Body of pancreas (tissue), 4 donors: ENCODE data around the gene THBS1. TPM values are rescaled to one million over a fixed set of nuclear protein-coding genes. Genes with fewer than 3 reads are reported as not detected.

Experiments used
- ATAC-seq: fragments of 150-250 bp; one replicate; pipeline ENCODE4 v1.9.1; 2016
- DNase-seq, 4 donors: peaks; one replicate each; pipeline ENCODE4 v3.0.0-alpha.2; 2019
- H3K27ac ChIP-seq, 4 donors: fragments of 200-600 bp; sonication (generic); 1 replicate in 3 of 4; 2 replicates in 1 of 4; pipeline versions ENCODE4 v1.5.1 to v1.6.1; 2016 to 2019; ENCODE audit warnings: mild to moderate bottlenecking in 1 of 4, mixed read lengths in 1 of 4, moderate library complexity in 1 of 4
- H3K27me3 ChIP-seq, 2 donors: fragments of 200-600 bp; sonication (generic); one replicate each; pipeline ENCODE4 v1.6.0; 2016; ENCODE audit warnings: mild to moderate bottlenecking in 1 of 2
- H3K36me3 ChIP-seq, 2 donors: fragments of 200-600 bp; sonication (generic); replicated peaks in 1 of 2; 2 replicates each; pipeline ENCODE4 v1.5.1; 2016; ENCODE audit warnings: low read depth in 2 of 2; ENCODE audit not compliant: insufficient read depth in 1 of 2
- H3K4me1 ChIP-seq: fragments of 200-600 bp; sonication (generic); one replicate; pipeline ENCODE4 v1.6.0; 2016
- H3K4me3 ChIP-seq, 2 donors: fragments of 200-600 bp; sonication (generic); 1 replicate in 1 of 2; 2 replicates in 1 of 2; pipeline ENCODE4 v1.5.1; 2016 to 2019
- H3K9me3 ChIP-seq, 3 donors: fragments of 200-600 bp; sonication (generic); 1 replicate in 2 of 3; 2 replicates in 1 of 3; pipeline ENCODE4 v1.5.1; 2016
- CTCF ChIP-seq, 7 experiments: fragments of 450-650 bp in 4 of 7; fragments of 200-600 bp in 3 of 7; sonication (generic) in 3 of 7; IDR thresholded peaks; one replicate each; pipeline ENCODE4 v1.5.1; 2016 to 2019; ENCODE audit warnings: antibody characterized with exemption in 7 of 7
- POLR2A ChIP-seq, 3 donors: fragments of 450-650 bp; IDR thresholded peaks; one replicate each; pipeline ENCODE4 v1.6.1; 2016; ENCODE audit warnings: antibody characterized with exemption in 3 of 3, mild to moderate bottlenecking in 2 of 3
- WGBS, 2 donors: methylation state at CpG; one replicate each; pipeline ENCODE4 v1.1.5; 2017; 5-methylcytosine and 5-hydroxymethylcytosine counted together
- intact Hi-C: fragments of 100-400 bp; cut with DNase I; formaldehyde crosslinking; loops from one replicate; pipeline ENCODE4 v1.15.1; 2023
- total RNA-seq, 2 donors: library from RNA; depleted of rRNA; stranded (reverse); fragments of >200 nt; gene quantifications; one replicate each; pipeline ENCODE4 v1.1.0, GENCODE V29; 2016

Gene THBS1
- total RNA-seq, 2 donors from 2014 or later: 139 to 398 TPM

GRCh38 chr15:39639037-39639436 is 58.2 kb downstream of the THBS1 start:
- no peak for TF ChIP-seq POLR2A (IDR thresholded peaks at IDR 0.05)
- TF ChIP-seq CTCF (IDR thresholded peaks at IDR 0.05): no peak
- Histone ChIP-seq H3K4me1 (no peaks in the 10 kb centered on the region), H3K27me3 (no peaks in the 10 kb centered on the region), H3K4me3 (no peak overlapping the region), H3K36me3 (no peaks in the 10 kb centered on the region), H3K27ac (no peak overlapping the region), H3K9me3 (no peaks in the 10 kb centered on the region)
- DNase-seq: no peak
- ATAC-seq: no peak
- WGBS, 2 donors: 69 to 70% methylated on average over 1 of the region's 1 CpG
- intact Hi-C loops: no loop called here

GRCh38 chr15:39640665-39641064 is 59.8 kb downstream of the THBS1 start:
- Histone ChIP-seq H3K27ac (no peak overlapping the region), H3K36me3 (no peaks in the 10 kb centered on the region), H3K9me3 (no peaks in the 10 kb centered on the region), H3K27me3 (no peaks in the 10 kb centered on the region), H3K4me3 (no peak overlapping the region), H3K4me1 (no peaks in the 10 kb centered on the region)
- TF ChIP-seq POLR2A (IDR thresholded peaks at IDR 0.05) (no peak), CTCF (IDR thresholded peaks at IDR 0.05) (no peak)
- intact Hi-C loops: no loop called here
- ATAC-seq (no peak), DNase-seq (no peak)
- WGBS, 2 donors: 55 to 66% methylated on average over 3 of the region's 3 CpGs

GRCh38 chr15:39641191-39641889 is 60.5 kb downstream of the THBS1 start:
- H3K4me1 ChIP-seq: no peaks in the 10 kb centered on the region
- no peaks in the 10 kb centered on the region for H3K9me3 ChIP-seq
- intact Hi-C loops: no loop called here
- H3K4me3 ChIP-seq: no peak overlapping the region
- H3K36me3 ChIP-seq: no peaks in the 10 kb centered on the region
- WGBS, 2 donors: 73 to 81% methylated on average over 11 of the region's 11 CpGs
- no peak for DNase-seq
- H3K27ac ChIP-seq: no peak overlapping the region
- TF ChIP-seq CTCF (IDR thresholded peaks at IDR 0.05): no peak
- no peak for TF ChIP-seq POLR2A (IDR thresholded peaks at IDR 0.05)
- ATAC-seq: no peak
- no peaks in the 10 kb centered on the region for H3K27me3 ChIP-seq

GRCh38 chr15:39642011-39642640 is 61.2 kb downstream of the THBS1 start:
- no peaks in the 10 kb centered on the region for H3K9me3 ChIP-seq
- no peak overlapping the region for H3K4me3 ChIP-seq
- H3K4me1 ChIP-seq: no peaks in the 10 kb centered on the region
- intact Hi-C loops: no loop called here
- TF ChIP-seq POLR2A (IDR thresholded peaks at IDR 0.05) (no peak), CTCF (IDR thresholded peaks at IDR 0.05) (no peak)
- WGBS, 2 donors: 52 to 59% methylated on average over 5 of the region's 5 CpGs
- DNase-seq (no peak), ATAC-seq (peak; percentile 30)
- H3K36me3 ChIP-seq: no peaks in the 10 kb centered on the region
- no peak overlapping the region for H3K27ac ChIP-seq
- no peaks in the 10 kb centered on the region for H3K27me3 ChIP-seq

GRCh38 chr15:39643727-39644126 is 62.8 kb downstream of the THBS1 start:
- intact Hi-C loops: no loop called here
- no peaks in the 10 kb centered on the region for H3K4me1 ChIP-seq
- ATAC-seq (no peak), DNase-seq (no peak)
- no peak for TF ChIP-seq CTCF (IDR thresholded peaks at IDR 0.05)
- TF ChIP-seq POLR2A (IDR thresholded peaks at IDR 0.05): no peak
- 78 to 84% methylated on average over 1 of the region's 1 CpG for WGBS, 2 donors
- H3K36me3 ChIP-seq: no peaks in the 10 kb centered on the region
- no peaks in the 10 kb centered on the region for H3K9me3 ChIP-seq
- no peak overlapping the region for H3K27ac ChIP-seq
- H3K4me3 ChIP-seq: no peak overlapping the region
- no peaks in the 10 kb centered on the region for H3K27me3 ChIP-seq
